Kidney capillary endothelial cell (primary cell): ENCODE measurements around the gene MRAP.

Source experiments
- DNase-seq: peaks from one replicate; pipeline ENCODE4 v3.0.0-alpha.2; 2018; ENCODE audit warnings: low spot score

MRAP gene

GRCh38 chr21:32349333-32349944, 50.8 kb downstream of the MRAP start:
- DNase-seq = no peak

GRCh38 chr21:32350211-32350980, 51.7 kb downstream of the MRAP start:
- no peak for DNase-seq

- no peak for DNase-seq
These were observed 52.3 kb downstream of the MRAP start for GRCh38 chr21:32350981-32351380.

- no peak for DNase-seq
These were observed 52.8 kb downstream of the MRAP start for GRCh38 chr21:32351428-32351827.

GRCh38 chr21:32352526-32352925, 53.9 kb downstream of the MRAP start:
- DNase-seq = no peak

GRCh38 chr21:32353002-32353711, 54.5 kb downstream of the MRAP start:
- no peak for DNase-seq

- DNase-seq = no peak
These were observed 58.3 kb downstream of the MRAP start for GRCh38 chr21:32356874-32357395.

GRCh38 chr21:32359719-32360260, 61.1 kb downstream of the MRAP start:
- DNase-seq = no peak

- peak; percentile 32 for DNase-seq
These were observed 61.8 kb downstream of the MRAP start for GRCh38 chr21:32360401-32360975.
